Liver (tissue), 9 donors: ENCODE measurements around the gene SURF1. TPM values are rescaled to one million over a fixed set of nuclear protein-coding genes. Genes with fewer than 3 reads are reported as not detected.
A peak's percentile ranks its signal among the peaks of the same experiment; 100 is the strongest.

Source experiments
- DNase-seq: peaks from one replicate; pipeline ENCODE4 v3.0.0-alpha.2; 2017; ENCODE audit warnings: low spot score
- H3K27ac ChIP-seq, 2 donors: one replicate each; pipeline ENCODE4 v1.7.0; 2013; ENCODE audit warnings: inconsistent platforms in 2 of 2, low read length in 2 of 2, control low read depth in 1 of 2, low read depth in 1 of 2, mild to moderate bottlenecking in 1 of 2
- H3K27me3 ChIP-seq, 4 donors: one replicate each; pipeline versions ENCODE4 v1.6.1 to v1.7.0; 2013; ENCODE audit warnings: low read length in 3 of 4, inconsistent platforms in 1 of 4, mild to moderate bottlenecking in 1 of 4, moderate library complexity in 1 of 4; ENCODE audit not compliant: control insufficient read depth in 4 of 4, insufficient read depth in 4 of 4
- H3K36me3 ChIP-seq, 4 donors: one replicate each; pipeline versions ENCODE4 v1.6.1 to v1.7.0; 2013; ENCODE audit warnings: low read length in 3 of 4, mild to moderate bottlenecking in 3 of 4, low read depth in 1 of 4, moderate library complexity in 1 of 4; ENCODE audit not compliant: control insufficient read depth in 4 of 4, insufficient read depth in 3 of 4
- H3K4me1 ChIP-seq, 4 donors: one replicate each; pipeline versions ENCODE4 v1.6.1 to v1.7.0; 2013; ENCODE audit warnings: low read length in 3 of 4, mild to moderate bottlenecking in 3 of 4, moderate library complexity in 1 of 4; ENCODE audit not compliant: control insufficient read depth in 4 of 4, insufficient read depth in 4 of 4
- H3K4me3 ChIP-seq, 3 donors: one replicate each; pipeline versions ENCODE4 v1.6.1 to v1.7.0; 2013; ENCODE audit warnings: low read length in 3 of 3, control low read depth in 1 of 3, low read depth in 1 of 3, mild to moderate bottlenecking in 1 of 3
- H3K9ac ChIP-seq, 2 donors: one replicate each; pipeline ENCODE4 v1.7.0; 2013; ENCODE audit warnings: low read length in 2 of 2, mild to moderate bottlenecking in 2 of 2, moderate library complexity in 2 of 2, control low read depth in 1 of 2, low read depth in 1 of 2
- H3K9me3 ChIP-seq, 4 donors: one replicate each; pipeline versions ENCODE4 v1.6.1 to v1.7.0; 2013; ENCODE audit warnings: low read length in 3 of 4; ENCODE audit not compliant: control insufficient read depth in 4 of 4
- EGR1 ChIP-seq, 2 donors: IDR thresholded peaks; 2 replicates each; pipeline ENCODE4 v1.6.1; 2016 to 2018; ENCODE audit warnings: antibody characterized with exemption in 2 of 2, low read depth in 2 of 2
- FOXA1 ChIP-seq: IDR thresholded peaks from 2 replicates; pipeline ENCODE4 v1.6.1; 2016; ENCODE audit warnings: antibody characterized with exemption
- FOXA2 ChIP-seq: IDR thresholded peaks from 2 replicates; pipeline ENCODE4 v1.6.1; 2016; ENCODE audit warnings: antibody characterized with exemption
- GABPA ChIP-seq, 2 donors: IDR thresholded peaks in 1 of 2; conservative IDR thresholded peaks in 1 of 2; 2 replicates each; pipeline ENCODE4 v1.6.1; 2016; ENCODE audit warnings: antibody characterized with exemption in 2 of 2, mild to moderate bottlenecking in 1 of 2, moderate library complexity in 1 of 2
- HNF4A ChIP-seq, 2 donors: conservative IDR thresholded peaks; 2 replicates each; pipeline ENCODE4 v1.6.1; 2016; ENCODE audit warnings: antibody characterized with exemption in 2 of 2, mild to moderate bottlenecking in 2 of 2
- HNF4G ChIP-seq: IDR thresholded peaks from 2 replicates; pipeline ENCODE4 v1.6.1; 2016; ENCODE audit warnings: antibody characterized with exemption
- JUND ChIP-seq, 2 donors: IDR thresholded peaks; 2 replicates each; pipeline ENCODE4 v1.6.1; 2016; ENCODE audit warnings: antibody characterized with exemption in 2 of 2
- NR2F2 ChIP-seq: IDR thresholded peaks from 2 replicates; pipeline ENCODE4 v1.6.1; 2016; ENCODE audit warnings: antibody characterized with exemption
- RAD21 ChIP-seq, 2 donors: IDR thresholded peaks; 2 replicates each; pipeline ENCODE4 v1.6.1; 2016; ENCODE audit warnings: antibody characterized with exemption in 2 of 2, mild to moderate bottlenecking in 2 of 2
- RXRA ChIP-seq, 2 donors: IDR thresholded peaks; 2 replicates each; pipeline ENCODE4 v1.6.1; 2017 to 2018; ENCODE audit warnings: antibody characterized with exemption in 2 of 2, mild to moderate bottlenecking in 1 of 2
- SP1 ChIP-seq: IDR thresholded peaks from 2 replicates; pipeline ENCODE4 v1.6.1; 2018; ENCODE audit warnings: antibody characterized with exemption, mild to moderate bottlenecking
- TAF1 ChIP-seq: conservative IDR thresholded peaks from 2 replicates; pipeline ENCODE4 v1.6.1; 2016; ENCODE audit warnings: antibody characterized with exemption, mild to moderate bottlenecking
- YY1 ChIP-seq: IDR thresholded peaks from 2 replicates; pipeline ENCODE4 v1.6.1; 2016; ENCODE audit warnings: antibody characterized with exemption, mild to moderate bottlenecking
- WGBS: extraction: QIAGEN DNeasy Blood & Tissue Kit; methylation state at CpG from one replicate; pipeline ENCODE4 v1.1.7; 2013; 5-methylcytosine and 5-hydroxymethylcytosine counted together
- polyA plus RNA-seq, 2 donors: library from polyadenylated mRNA; stranded (reverse) in 1 of 2; unstranded in 1 of 2; fragments of 200-250 nt in 1 of 2; fragments of >200 nt in 1 of 2; fragmentation: Nextera tagmentation in 1 of 2; extraction: Ambion mirVana in 1 of 2; gene quantifications; one replicate each; pipeline versions ENCODE4 v1.2.1 to v1.2.3, GENCODE V29; 2013 to 2015
- total RNA-seq, 2 donors: library from RNA; depleted of rRNA; stranded (reverse); fragments of >200 nt; gene quantifications; one replicate each; pipeline ENCODE4 v1.2.3, GENCODE V29; 2014
- TF ChIP-seq, protein P1 (sequence below): IDR thresholded peaks from 2 replicates; pipeline ENCODE4 v1.6.1; 2016; ENCODE audit warnings: antibody characterized with exemption
- TF ChIP-seq, protein P2 (sequence below): IDR thresholded peaks from 2 replicates; pipeline ENCODE4 v1.6.1; 2016; ENCODE audit warnings: antibody characterized with exemption, mild to moderate bottlenecking
- TF ChIP-seq, protein P3 (sequence below): fragments of 150-350 bp; IDR thresholded peaks from 2 replicates; pipeline ENCODE4 v1.5.1; 2017; ENCODE audit warnings: improper control_type of control experiment, low read depth, low read length; ENCODE audit not compliant: missing input control
- TF ChIP-seq, protein P4 (sequence below): IDR thresholded peaks from 2 replicates; pipeline ENCODE4 v1.6.1; 2016; ENCODE audit warnings: antibody characterized with exemption
- TF ChIP-seq, protein P5 (sequence below): IDR thresholded peaks from 2 replicates; pipeline ENCODE4 v1.6.1; 2016; ENCODE audit warnings: antibody characterized with exemption
- donor health status: healthy.
- donor health status: healthy.
- donor health status: healthy.
- donor health status: healthy.
- donor health status: healthy.

SURF1 gene
- total and polyA plus RNA-seq, 4 donors, result 20.7 to 106 (median 50.5) TPM

DNA sequence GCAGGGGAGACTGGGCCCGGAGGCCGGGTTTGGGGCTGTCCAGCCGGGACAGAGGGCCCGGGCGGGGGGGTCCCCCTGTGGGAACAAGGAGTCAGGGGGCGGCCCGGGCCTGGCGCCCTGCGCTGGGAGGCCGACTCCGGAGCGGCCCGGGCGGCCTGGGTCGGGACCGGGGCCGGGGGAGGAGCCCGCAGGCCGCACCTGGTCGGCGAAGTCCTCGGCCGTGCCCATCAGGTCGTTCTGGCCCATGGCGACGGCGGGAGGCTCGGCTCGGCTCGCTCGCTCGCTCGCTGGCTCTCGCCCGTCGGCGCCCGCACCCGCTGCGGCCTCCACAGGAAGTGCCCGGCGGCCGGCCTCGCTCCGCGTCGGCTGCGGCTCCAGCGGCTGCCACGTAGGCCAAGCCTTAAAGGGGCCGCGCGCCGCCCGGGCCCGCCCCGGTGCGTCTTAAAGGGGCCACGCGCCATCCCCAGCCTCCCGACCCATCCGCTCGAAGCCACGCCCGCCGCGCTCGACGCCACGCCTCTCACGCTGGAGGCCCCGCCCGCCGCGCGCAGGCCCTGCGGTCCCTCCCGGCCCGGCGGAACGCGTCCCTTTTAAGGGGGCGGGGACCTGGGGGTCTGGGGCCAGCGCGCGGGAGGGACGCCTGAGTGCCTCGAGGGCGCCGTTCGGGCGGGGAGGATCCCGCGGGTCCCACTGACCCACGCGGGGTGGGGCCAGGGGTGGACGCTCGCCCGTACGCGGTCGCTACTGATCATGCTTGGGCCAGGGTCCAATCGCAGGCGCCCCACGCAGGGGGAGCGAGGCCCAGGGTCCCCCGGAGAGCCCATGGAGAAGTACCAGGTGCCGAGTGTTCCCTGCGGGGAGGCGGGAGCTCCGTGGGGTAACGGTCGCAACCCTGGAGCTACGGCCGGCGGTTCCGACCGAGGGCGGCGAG, 19.7 kb upstream of the SURF1 start, which contains the start of the genes STKLD1 and SURF4:
Gene STKLD1, plus strand, starts transcription at position 643 of the 931 bp plus-strand sequence. Its CDS starts 108 bp downstream, at position 751.
Gene SURF4, minus strand, starts transcription at position 337 of the 931 bp plus-strand sequence. Its CDS starts 91 bp downstream, at position 246.
- WGBS, result under 1% methylated on average over 120 of the region's 120 CpGs
- TF ChIP-seq GABPA (IDR thresholded peaks at IDR 0.05 in 1 of 2, conservative IDR thresholded peaks at IDR 0.05 in 1 of 2), result peak in 1 of 2 donors; percentile 60
- no peak for TF ChIP-seq HNF4A (conservative IDR thresholded peaks at IDR 0.05)
- Histone ChIP-seq H3K9ac (peak within 1 kb of the TSS; percentile 92 to 99), H3K27ac (peak within 1 kb of the TSS; percentile 94), H3K36me3 (peaks cover 0 to 4% (median 2%) of the 10 kb centered on the region in 4 donors), H3K9me3 (no peaks in the 10 kb centered on the region), H3K4me1 (peaks cover 17 to 44% (median 33%) of the 10 kb centered on the region in 4 donors), H3K27me3 (no peaks in the 10 kb centered on the region), H3K4me3 (peak within 1 kb of the TSS; percentile 75 to 97 (median 96))
- DNase-seq, result peak; percentile 99

DNA sequence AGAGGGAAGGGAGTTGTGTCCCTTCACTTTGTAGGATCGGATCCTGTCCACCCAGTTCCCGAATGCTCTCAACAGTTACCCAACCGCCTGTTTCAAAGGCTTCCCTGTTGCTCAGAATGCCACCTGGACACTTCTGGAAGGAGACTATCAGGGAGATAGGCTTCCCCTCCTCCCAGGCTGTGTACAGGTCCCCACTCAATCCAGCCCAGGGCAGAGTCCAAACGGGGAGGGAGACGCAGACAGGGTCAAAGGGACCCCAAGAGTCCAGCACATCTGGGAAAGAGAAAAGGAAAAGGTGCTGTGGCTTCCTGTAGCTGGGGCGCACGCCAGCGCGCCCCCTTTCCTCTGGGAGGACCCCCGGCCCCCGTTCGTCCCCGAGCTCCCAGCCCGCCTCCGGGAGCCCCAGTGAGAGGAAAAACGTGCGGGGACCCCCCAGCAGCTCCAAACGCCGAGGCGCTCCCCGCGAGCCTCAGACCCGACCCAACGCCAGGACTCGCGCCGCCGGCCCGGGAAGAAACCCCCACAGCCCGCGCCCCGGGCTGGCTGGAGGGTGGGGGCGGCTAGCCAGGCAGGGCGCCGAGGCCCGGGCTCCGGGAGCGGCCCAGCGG, 18.9 kb upstream of the SURF1 start:
- H3K4me3 ChIP-seq, result peak overlapping the region; percentile 63 to 97 (median 96)
- no peaks in the 10 kb centered on the region for H3K9me3 ChIP-seq
- under 1% methylated on average over 39 of the region's 39 CpGs for WGBS
- TF ChIP-seq JUND (IDR thresholded peaks at IDR 0.05) (no peak), RXRA (IDR thresholded peaks at IDR 0.05) (no peak), YY1 (peak; percentile 26), EGR1 (IDR thresholded peaks at IDR 0.05; ENCODE audit: low read depth in 2 of 2) (no peak), HNF4A (conservative IDR thresholded peaks at IDR 0.05) (peak; percentile 81 to 83), RAD21 (IDR thresholded peaks at IDR 0.05) (no peak), NR2F2 (no peak), FOXA2 (no peak), TAF1 (no peak), GABPA (IDR thresholded peaks at IDR 0.05 in 1 of 2, conservative IDR thresholded peaks at IDR 0.05 in 1 of 2) (no peak), HNF4G (peak; percentile 58), FOXA1 (no peak), SP1 (peak; percentile 30)
- TF ChIP-seq, protein P1, sequence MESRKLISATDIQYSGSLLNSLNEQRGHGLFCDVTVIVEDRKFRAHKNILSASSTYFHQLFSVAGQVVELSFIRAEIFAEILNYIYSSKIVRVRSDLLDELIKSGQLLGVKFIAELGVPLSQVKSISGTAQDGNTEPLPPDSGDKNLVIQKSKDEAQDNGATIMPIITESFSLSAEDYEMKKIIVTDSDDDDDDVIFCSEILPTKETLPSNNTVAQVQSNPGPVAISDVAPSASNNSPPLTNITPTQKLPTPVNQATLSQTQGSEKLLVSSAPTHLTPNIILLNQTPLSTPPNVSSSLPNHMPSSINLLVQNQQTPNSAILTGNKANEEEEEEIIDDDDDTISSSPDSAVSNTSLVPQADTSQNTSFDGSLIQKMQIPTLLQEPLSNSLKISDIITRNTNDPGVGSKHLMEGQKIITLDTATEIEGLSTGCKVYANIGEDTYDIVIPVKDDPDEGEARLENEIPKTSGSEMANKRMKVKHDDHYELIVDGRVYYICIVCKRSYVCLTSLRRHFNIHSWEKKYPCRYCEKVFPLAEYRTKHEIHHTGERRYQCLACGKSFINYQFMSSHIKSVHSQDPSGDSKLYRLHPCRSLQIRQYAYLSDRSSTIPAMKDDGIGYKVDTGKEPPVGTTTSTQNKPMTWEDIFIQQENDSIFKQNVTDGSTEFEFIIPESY, result no peak
- TF ChIP-seq, protein P2, sequence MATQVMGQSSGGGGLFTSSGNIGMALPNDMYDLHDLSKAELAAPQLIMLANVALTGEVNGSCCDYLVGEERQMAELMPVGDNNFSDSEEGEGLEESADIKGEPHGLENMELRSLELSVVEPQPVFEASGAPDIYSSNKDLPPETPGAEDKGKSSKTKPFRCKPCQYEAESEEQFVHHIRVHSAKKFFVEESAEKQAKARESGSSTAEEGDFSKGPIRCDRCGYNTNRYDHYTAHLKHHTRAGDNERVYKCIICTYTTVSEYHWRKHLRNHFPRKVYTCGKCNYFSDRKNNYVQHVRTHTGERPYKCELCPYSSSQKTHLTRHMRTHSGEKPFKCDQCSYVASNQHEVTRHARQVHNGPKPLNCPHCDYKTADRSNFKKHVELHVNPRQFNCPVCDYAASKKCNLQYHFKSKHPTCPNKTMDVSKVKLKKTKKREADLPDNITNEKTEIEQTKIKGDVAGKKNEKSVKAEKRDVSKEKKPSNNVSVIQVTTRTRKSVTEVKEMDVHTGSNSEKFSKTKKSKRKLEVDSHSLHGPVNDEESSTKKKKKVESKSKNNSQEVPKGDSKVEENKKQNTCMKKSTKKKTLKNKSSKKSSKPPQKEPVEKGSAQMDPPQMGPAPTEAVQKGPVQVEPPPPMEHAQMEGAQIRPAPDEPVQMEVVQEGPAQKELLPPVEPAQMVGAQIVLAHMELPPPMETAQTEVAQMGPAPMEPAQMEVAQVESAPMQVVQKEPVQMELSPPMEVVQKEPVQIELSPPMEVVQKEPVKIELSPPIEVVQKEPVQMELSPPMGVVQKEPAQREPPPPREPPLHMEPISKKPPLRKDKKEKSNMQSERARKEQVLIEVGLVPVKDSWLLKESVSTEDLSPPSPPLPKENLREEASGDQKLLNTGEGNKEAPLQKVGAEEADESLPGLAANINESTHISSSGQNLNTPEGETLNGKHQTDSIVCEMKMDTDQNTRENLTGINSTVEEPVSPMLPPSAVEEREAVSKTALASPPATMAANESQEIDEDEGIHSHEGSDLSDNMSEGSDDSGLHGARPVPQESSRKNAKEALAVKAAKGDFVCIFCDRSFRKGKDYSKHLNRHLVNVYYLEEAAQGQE, result peak; percentile 54
- TF ChIP-seq, protein P3, sequence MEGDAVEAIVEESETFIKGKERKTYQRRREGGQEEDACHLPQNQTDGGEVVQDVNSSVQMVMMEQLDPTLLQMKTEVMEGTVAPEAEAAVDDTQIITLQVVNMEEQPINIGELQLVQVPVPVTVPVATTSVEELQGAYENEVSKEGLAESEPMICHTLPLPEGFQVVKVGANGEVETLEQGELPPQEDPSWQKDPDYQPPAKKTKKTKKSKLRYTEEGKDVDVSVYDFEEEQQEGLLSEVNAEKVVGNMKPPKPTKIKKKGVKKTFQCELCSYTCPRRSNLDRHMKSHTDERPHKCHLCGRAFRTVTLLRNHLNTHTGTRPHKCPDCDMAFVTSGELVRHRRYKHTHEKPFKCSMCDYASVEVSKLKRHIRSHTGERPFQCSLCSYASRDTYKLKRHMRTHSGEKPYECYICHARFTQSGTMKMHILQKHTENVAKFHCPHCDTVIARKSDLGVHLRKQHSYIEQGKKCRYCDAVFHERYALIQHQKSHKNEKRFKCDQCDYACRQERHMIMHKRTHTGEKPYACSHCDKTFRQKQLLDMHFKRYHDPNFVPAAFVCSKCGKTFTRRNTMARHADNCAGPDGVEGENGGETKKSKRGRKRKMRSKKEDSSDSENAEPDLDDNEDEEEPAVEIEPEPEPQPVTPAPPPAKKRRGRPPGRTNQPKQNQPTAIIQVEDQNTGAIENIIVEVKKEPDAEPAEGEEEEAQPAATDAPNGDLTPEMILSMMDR, result no peak
- TF ChIP-seq, protein P4, sequence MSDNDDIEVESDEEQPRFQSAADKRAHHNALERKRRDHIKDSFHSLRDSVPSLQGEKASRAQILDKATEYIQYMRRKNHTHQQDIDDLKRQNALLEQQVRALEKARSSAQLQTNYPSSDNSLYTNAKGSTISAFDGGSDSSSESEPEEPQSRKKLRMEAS, result no peak
- TF ChIP-seq, protein P5, sequence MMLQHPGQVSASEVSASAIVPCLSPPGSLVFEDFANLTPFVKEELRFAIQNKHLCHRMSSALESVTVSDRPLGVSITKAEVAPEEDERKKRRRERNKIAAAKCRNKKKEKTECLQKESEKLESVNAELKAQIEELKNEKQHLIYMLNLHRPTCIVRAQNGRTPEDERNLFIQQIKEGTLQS, result no peak
- H3K36me3 ChIP-seq, result peaks cover 0 to 4% (median 2%) of the 10 kb centered on the region in 4 donors
- DNase-seq, result peak; percentile 57
- H3K27me3 ChIP-seq, result no peaks in the 10 kb centered on the region
- peak overlapping the region; percentile 94 for H3K27ac ChIP-seq
- H3K9ac ChIP-seq, result peak overlapping the region; percentile 92 to 99
- peaks cover 18 to 52% (median 40%) of the 10 kb centered on the region in 4 donors for H3K4me1 ChIP-seq
